Gastrocnemius medialis (tissue), 4 donors: Measurements from ENCODE around the gene ABCC3.

Experiments used
- POLR2A ChIP-seq, 2 donors: fragments of 450-650 bp; IDR thresholded peaks; one replicate each; pipeline ENCODE4 v1.6.1; 2017; ENCODE audit warnings: antibody characterized with exemption in 2 of 2, mild to moderate bottlenecking in 2 of 2, moderate library complexity in 2 of 2
- TF ChIP-seq, protein P1 (sequence below), 5 experiments: fragments of 450-650 bp in 3 of 5; fragments of 200-600 bp in 2 of 5; sonication (generic) in 2 of 5; IDR thresholded peaks in 4 of 5; conservative IDR thresholded peaks in 1 of 5; 1 replicate in 4 of 5; 2 replicates in 1 of 5; pipeline ENCODE4 v1.5.1; 2016 to 2019; ENCODE audit warnings: antibody characterized with exemption in 5 of 5, mild to moderate bottlenecking in 3 of 5, moderate library complexity in 3 of 5

DNA sequence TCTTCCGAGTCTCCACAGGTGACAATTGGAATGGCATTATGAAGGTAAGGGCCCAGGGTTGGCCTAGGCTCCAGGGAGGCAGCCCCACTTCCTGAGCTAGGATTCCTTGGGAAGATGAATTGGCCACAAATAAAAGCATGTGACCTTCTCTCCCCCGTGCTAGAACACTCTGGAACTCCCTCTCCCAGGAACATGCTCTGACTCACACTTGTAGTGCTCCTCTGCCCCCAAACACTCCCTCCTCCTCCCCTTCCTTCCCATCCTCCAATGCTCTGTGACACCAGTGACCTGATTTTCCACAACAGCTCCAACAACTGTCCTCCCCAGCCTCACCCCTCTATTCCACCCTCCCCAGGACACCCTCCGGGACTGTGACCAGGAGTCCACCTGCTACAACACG lies 16.4 kb upstream of the ABCC3 start:
- no peak for TF ChIP-seq POLR2A (IDR thresholded peaks at IDR 0.05)
- TF ChIP-seq, protein P1, sequence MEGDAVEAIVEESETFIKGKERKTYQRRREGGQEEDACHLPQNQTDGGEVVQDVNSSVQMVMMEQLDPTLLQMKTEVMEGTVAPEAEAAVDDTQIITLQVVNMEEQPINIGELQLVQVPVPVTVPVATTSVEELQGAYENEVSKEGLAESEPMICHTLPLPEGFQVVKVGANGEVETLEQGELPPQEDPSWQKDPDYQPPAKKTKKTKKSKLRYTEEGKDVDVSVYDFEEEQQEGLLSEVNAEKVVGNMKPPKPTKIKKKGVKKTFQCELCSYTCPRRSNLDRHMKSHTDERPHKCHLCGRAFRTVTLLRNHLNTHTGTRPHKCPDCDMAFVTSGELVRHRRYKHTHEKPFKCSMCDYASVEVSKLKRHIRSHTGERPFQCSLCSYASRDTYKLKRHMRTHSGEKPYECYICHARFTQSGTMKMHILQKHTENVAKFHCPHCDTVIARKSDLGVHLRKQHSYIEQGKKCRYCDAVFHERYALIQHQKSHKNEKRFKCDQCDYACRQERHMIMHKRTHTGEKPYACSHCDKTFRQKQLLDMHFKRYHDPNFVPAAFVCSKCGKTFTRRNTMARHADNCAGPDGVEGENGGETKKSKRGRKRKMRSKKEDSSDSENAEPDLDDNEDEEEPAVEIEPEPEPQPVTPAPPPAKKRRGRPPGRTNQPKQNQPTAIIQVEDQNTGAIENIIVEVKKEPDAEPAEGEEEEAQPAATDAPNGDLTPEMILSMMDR (IDR thresholded peaks at IDR 0.05 in 4 of 5, conservative IDR thresholded peaks at IDR 0.05 in 1 of 5), result no peak
